ENCODE results near the gene TOM1.
A peak's percentile ranks its signal among the peaks of the same experiment; 100 is the strongest.

TOM1 gene

GRCh38 chr22:35327690-35328471 lies 28.2 kb downstream of the TOM1 start:
- no peak for DNase-seq
- Mint-ChIP-seq H3K9me3 (no peaks in the 10 kb centered on the region), H3K4me3 (no peak overlapping the region), H3K4me1 (peaks cover 7% of the 10 kb centered on the region), H3K27ac (peak overlapping the region; percentile 25), H3K27me3 (ENCODE audit: low read depth, poor library complexity) (no peaks in the 10 kb centered on the region), H3K36me3 (ENCODE audit: low read depth) (peaks cover 37% of the 10 kb centered on the region)
- TF ChIP-seq, protein P1, sequence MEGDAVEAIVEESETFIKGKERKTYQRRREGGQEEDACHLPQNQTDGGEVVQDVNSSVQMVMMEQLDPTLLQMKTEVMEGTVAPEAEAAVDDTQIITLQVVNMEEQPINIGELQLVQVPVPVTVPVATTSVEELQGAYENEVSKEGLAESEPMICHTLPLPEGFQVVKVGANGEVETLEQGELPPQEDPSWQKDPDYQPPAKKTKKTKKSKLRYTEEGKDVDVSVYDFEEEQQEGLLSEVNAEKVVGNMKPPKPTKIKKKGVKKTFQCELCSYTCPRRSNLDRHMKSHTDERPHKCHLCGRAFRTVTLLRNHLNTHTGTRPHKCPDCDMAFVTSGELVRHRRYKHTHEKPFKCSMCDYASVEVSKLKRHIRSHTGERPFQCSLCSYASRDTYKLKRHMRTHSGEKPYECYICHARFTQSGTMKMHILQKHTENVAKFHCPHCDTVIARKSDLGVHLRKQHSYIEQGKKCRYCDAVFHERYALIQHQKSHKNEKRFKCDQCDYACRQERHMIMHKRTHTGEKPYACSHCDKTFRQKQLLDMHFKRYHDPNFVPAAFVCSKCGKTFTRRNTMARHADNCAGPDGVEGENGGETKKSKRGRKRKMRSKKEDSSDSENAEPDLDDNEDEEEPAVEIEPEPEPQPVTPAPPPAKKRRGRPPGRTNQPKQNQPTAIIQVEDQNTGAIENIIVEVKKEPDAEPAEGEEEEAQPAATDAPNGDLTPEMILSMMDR (IDR thresholded peaks at IDR 0.05): no peak

DNA sequence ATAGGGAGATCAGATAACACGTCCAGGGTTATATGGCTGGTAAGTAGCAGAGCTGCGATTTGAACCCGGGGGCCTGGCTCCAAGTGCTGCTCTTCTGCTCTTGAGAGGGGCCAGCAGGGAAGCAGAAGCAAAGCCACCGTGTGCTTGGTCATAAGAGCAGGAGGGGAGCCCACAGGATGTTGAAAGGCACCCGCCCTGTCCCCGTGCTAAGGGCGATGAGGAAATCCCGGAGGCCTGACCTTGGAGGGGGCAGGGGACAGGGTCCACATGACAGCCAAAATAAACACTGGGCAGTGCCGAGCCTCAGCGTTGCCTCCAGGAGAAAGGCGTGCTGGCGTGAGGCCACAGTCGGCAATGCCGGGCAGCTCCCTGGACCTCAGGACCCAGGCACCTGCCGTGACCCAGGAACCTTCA lies 28.8 kb downstream of the TOM1 start:
- TF ChIP-seq, protein P1 (IDR thresholded peaks at IDR 0.05): no peak
- Mint-ChIP-seq H3K4me1 (peaks cover 7% of the 10 kb centered on the region), H3K9me3 (no peaks in the 10 kb centered on the region), H3K27me3 (ENCODE audit: low read depth, poor library complexity) (no peaks in the 10 kb centered on the region), H3K27ac (peak overlapping the region; percentile 25), H3K4me3 (no peak overlapping the region), H3K36me3 (ENCODE audit: low read depth) (peaks cover 37% of the 10 kb centered on the region)
- DNase-seq: no peak

- Mint-ChIP-seq H3K4me1 (peaks cover 12% of the 10 kb centered on the region), H3K27ac (no peak overlapping the region), H3K4me3 (no peak overlapping the region), H3K36me3 (ENCODE audit: low read depth) (peaks cover 37% of the 10 kb centered on the region), H3K9me3 (no peaks in the 10 kb centered on the region), H3K27me3 (ENCODE audit: low read depth, poor library complexity) (no peaks in the 10 kb centered on the region)
- no peak for DNase-seq
- TF ChIP-seq, protein P1 (IDR thresholded peaks at IDR 0.05): no peak
These were observed 29.6 kb downstream of the TOM1 start for GRCh38 chr22:35329114-35329847.

DNA sequence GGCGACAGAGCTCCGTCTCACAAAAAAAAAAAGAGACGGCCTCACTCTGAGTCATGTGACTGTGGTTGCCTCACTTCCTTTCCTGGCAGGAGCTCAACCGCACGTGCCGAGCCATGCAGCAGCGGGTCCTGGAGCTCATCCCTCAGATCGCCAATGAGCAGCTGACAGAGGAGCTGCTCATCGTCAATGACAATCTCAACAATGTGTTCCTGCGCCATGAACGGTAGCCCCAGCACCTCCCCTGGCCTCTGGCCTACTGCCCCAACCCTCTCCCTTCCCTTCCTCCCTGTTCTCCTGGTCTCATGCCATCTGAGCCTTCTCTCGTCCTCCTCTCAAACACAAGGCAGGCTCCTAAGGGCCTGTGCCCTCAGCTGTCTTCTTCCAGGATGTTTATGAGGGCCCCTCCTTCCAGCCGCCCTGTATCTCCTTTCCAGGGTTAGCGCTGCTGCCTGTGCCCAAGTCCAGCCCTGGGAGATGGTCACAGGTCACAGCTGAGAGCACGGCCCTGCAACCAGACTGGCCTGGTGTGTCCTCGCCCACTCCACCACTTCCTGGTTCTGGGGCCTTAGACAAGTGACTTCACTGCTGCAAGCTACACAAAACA lies 30.7 kb downstream of the TOM1 start:
- TF ChIP-seq, protein P1 (IDR thresholded peaks at IDR 0.05): no peak
- Mint-ChIP-seq H3K4me3 (no peak overlapping the region), H3K27me3 (ENCODE audit: low read depth, poor library complexity) (no peaks in the 10 kb centered on the region), H3K9me3 (no peaks in the 10 kb centered on the region), H3K27ac (peak overlapping the region; percentile 96), H3K36me3 (ENCODE audit: low read depth) (peaks cover 31% of the 10 kb centered on the region), H3K4me1 (peaks cover 12% of the 10 kb centered on the region)
- DNase-seq: no peak

- Mint-ChIP-seq H3K4me1 (peaks cover 14% of the 10 kb centered on the region), H3K36me3 (ENCODE audit: low read depth) (peaks cover 25% of the 10 kb centered on the region), H3K27ac (no peak overlapping the region), H3K4me3 (no peak overlapping the region), H3K27me3 (ENCODE audit: low read depth, poor library complexity) (no peaks in the 10 kb centered on the region), H3K9me3 (no peaks in the 10 kb centered on the region)
- no peak for DNase-seq
- TF ChIP-seq, protein P1 (IDR thresholded peaks at IDR 0.05): no peak
These were observed 32.6 kb downstream of the TOM1 start for GRCh38 chr22:35332278-35332677.
